CD4-positive, alpha-beta T cell treated with Interferon alpha-2 for 1 hour (primary cell): ENCODE data around the gene APBB3.
A peak's percentile ranks its signal among the peaks of the same experiment; 100 is the strongest.

ENCODE experiments used
- DNase-seq, 2 donors: peaks; one replicate each; pipeline ENCODE4 v3.0.0-alpha.2; 2020 to 2022

APBB3 gene

DNA sequence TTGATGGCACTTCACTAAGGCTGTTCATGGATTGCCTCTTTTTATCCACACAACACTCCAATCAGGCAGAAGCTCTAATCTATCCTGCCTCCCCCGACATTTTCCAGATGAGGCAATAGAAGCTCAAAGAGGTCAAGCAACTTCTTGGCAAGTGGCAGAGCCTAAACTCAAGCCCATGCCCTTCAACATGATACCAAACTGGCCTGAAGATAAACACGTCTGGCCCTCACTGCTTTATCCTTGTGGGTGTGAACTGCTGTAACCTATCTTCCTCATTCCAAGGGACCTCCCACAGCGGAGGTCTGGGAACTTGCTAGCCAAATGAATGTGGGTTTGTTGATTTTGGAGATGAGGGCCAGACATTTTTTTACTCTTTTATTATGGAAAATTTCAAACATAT, 9.8 kb upstream of the APBB3 start:
- no peak for DNase-seq

DNA sequence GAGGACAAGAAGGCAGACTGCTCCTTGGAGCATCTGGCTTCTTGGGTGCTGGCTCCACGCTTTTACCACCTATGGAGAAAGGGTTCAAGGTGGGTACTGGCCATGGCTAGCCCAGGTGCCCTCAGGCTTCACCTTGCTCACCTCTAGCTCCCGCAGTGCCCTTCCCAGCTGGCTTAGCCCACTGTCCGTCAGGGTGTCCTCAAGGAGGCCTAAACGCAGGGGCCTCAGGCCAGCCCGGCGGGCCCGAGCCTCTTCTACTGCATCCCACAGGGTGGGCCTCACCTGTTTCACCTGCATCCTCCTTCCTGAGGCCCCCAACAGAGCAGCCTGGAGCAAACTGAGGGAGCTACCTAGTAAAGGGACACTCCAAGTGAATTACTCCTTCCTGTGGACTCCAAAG, 9.3 kb upstream of the APBB3 start:
- DNase-seq = no peak

DNA sequence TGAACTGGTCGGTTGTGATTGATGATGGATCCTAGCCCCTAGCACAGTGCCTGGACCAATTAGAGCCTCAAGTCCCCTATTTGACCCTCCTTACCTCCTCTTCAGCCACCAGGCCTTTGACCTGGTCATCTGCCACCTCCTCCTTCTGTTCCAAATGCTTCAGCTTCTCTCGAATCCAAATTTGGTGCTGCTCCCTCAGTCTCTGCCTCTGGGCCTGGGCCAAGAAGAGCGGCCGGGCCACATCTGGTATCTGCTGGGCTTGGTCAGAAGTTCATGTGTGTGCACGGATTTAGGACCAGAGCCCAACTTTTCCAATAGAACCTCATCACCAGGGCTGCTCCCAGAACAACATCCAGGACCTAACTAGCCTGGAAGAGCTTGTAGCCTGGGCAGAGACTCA, 6.7 kb upstream of the APBB3 start:
- DNase-seq = no peak

DNA sequence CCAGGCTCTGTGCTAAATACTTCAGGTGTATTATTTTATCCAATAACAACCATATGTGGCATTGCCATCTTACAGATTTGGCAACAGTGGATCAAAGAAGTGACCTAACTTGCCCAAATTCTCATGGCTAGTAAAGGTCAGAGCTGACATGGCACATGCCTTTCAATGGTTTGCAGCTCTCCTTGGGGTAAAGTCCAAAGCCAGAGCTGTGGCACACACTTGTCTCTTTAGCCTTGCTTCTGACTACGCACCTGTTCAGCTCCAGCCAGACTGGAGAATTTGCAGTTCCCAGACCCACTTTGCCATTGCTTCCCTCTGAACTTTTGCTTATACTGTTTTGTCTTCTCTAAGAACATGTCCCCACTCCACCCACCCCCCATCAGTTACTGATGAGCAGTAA, 6.1 kb upstream of the APBB3 start:
- no peak for DNase-seq

DNA sequence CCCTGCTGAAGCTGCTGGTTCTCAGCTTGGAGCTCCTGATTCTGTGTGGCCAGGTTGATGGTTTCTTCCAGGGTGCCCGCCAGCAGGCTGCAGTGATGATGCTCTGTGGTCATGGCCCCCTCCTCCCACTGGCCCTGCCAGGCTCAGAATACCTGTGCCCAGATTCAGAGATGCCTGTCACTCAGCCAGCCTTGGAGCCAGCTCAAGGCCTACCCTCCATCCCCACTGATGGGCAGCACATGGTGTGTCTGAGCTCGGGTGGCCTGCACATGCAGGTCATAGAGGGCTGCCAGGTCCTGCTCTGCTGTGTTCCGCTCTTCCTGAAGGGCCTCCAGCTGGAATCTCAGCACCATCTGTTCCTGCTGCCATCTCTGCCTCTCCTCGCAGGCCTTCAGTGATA, 5.7 kb upstream of the APBB3 start:
- DNase-seq = no peak

DNA sequence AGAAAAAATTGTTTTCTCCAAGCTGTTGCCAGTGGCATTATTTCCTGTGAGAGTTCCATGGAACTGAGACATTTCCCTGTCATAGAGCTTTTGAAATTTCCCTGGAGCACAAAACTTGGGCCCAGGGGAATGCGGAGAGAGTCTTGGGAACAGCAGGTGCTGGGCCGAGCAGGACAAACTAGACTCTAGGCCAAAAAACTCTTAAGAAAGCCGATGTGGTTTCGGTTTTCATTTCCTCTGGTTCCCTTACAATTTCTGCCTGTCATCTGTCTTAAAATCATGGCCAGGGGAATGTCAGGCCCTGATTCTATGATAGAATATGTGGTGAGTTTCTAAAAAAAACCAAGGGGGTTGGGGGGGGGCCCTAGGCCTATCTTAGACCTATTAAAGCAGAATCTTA, 4.8 kb upstream of the APBB3 start:
- DNase-seq = peak; percentile 47 to 75

DNA sequence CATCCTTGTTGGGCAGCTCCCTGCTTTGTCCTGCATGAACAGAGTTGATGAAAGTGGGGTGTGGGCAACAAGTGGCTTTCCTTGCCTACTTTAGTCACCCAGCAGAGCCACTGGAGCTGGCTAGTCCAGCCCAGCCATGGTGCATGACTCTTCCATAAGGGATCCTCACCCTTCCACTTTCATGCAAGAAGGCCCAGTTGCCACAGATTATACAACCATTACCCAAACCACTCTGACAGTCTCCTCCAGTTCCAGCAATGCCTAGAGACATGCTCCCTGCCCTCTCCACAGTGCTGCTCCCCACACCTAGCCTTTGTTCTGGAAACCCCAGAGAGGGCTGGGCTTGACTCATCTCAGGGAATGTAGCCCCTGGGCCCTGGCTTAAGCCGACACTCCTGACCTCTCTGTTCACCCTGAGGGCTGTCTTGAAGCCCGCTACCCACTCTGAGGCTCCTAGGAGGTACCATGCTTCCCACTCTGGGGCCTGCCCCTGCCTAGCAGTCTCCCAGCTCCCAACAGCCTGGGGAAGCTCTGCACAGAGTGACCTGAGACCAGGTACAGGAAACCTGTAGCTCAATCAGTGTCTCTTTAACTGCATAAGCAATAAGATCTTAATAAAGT, 4.2 kb upstream of the APBB3 start:
- DNase-seq = no peak

DNA sequence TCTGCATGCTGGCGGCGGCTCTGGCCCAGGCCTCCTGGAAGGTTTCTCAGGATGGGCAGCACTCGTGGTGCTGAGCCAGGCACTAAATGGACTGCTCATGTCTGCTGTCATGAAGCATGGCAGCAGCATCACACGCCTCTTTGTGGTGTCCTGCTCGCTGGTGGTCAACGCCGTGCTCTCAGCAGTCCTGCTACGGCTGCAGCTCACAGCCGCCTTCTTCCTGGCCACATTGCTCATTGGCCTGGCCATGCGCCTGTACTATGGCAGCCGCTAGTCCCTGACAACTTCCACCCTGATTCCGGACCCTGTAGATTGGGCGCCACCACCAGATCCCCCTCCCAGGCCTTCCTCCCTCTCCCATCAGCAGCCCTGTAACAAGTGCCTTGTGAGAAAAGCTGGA, 3.5 kb upstream of the APBB3 start:
- DNase-seq = no peak

DNA sequence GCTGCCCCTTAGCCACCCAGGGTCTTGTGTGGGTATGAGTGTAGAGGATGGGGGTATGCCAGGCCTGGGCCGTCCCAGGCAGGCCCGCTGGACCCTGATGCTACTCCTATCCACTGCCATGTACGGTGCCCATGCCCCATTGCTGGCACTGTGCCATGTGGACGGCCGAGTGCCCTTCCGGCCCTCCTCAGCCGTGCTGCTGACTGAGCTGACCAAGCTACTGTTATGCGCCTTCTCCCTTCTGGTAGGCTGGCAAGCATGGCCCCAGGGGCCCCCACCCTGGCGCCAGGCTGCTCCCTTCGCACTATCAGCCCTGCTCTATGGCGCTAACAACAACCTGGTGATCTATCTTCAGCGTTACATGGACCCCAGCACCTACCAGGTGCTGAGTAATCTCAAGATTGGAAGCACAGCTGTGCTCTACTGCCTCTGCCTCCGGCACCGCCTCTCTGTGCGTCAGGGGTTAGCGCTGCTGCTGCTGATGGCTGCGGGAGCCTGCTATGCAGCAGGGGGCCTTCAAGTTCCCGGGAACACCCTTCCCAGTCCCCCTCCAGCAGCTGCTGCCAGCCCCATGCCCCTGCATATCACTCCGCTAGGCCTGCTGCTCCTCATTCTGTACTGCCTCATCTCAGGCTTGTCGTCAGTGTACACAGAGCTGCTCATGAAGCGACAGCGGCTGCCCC, 2.9 kb upstream of the APBB3 start:
- DNase-seq = no peak

DNA sequence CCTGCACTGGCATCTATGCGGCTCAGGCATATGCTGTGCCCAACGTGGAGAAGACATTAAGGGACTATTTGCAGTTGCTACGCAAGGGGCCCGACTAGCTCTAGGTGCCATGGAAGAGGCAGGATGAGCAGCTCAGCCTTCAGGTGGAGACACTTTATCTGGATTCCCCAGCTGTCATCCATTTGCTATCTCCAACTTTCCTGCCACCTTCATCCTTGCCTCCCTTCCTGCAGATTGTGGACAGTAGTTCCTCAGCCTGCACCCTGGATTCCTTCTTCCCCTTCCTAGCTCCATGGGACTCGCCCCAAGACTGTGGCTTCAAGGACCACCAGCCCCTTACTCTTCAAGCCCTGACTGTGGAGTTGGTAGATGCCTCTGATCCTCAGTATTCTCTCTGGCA, 2.3 kb upstream of the APBB3 start:
- DNase-seq = no peak

DNA sequence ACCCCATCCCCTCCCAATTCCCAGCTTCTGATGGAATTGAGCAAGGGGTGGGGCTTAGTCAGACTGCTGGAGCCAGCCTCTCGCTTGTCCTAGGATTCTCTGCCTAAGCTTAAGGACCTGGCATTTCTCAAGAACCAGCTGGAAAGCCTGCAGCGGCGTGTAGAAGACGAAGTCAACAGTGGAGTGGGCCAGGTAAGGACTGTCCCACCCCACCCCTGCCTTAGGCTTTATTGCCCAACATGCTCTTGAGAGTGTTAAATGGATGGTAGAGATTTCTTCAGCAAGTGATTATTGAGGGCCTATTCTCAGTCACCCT, 1.3 kb upstream of the APBB3 start:
- DNase-seq = no peak

DNA sequence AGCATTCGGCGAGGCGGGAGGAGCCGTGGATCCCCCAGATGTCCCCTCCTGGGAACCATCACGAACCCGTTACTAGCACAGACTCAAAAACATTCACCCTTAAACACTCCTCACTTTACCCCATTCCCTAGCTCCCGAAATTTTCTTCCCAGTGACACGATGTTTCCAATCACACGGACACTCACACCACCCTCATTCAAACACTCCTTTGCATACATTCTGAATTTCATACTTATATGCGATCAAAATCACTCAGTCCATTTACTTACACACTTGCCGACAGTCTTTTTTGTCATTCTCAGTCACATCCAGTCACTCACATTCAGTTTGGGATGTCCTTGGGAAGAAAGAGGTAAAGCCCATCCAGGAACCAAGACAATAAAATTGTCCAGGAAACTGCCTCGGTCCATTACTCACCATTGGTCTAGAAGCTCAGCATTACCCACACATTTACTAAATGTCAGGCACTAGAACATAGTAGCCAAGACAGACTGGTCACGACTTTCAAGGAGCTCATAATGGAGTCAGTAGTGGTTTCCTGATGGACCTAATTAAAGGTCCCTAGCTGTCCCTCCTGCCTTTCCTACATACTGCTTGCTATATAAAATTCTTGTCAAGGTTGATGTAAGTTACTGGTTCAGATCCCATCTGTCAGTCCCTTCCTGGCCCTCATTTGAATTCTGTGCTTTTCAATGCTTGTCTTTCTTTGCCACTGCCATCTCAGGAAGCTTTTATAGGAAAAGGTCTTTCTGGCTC, 804 bp upstream of the APBB3 start:
- no peak for DNase-seq

DNA sequence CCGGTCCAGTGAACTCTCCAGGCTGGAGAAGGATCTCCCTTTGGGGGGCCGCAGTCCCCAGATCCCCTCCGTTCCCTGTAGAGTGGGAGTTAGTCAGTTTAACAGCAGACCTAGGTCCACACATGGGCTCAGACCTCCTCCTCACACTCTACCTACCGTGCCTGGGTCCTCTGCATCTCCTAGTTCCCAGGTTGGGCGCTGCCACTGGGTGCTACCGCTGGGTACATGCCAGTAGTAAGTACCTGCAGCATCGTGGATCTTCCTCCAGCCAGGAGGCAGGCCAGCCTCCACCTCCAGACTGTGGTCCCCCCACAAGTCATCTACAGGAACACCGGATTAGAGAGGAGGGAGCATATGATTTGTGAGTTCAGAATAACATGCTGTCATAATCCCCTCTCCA, 802 bp downstream of the APBB3 start:
- no peak for DNase-seq

DNA sequence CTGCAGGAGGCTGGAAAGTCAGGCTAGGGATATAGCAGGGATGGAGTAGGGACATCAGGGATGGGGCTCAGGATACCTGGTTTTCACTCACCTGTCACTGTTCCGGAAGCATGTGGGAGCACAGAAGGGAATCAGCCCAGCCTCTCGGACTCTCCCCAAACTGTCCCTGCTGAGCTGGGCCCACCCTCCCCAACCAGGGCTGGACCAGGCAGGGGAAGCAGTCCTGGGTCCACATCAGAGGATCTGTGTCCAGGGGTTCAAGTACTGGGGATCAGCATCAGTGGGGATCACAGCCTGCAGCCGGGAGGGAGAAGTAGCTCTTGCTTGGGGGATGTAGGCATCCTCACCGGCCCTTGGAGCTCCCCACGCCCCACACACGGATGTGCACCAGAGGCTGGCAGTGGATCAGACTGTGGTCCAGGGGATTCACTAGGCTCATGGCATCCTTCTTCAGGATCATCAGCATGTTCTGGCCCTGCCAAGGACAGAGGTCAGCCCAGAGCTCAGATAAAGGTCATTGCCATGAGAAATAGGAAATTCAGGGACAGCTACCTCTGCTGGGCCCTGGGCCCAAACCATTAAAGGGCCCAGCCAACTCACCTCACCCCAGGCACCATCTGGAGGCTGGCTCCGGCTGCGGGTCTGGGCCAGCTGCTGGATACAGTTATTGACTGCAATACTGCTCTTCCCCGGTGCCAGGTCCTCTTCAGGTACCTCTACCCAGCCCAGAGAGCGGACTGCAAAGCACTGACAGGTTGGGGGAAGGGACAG, 2.5 kb downstream of the APBB3 start:
- DNase-seq = no peak

DNA sequence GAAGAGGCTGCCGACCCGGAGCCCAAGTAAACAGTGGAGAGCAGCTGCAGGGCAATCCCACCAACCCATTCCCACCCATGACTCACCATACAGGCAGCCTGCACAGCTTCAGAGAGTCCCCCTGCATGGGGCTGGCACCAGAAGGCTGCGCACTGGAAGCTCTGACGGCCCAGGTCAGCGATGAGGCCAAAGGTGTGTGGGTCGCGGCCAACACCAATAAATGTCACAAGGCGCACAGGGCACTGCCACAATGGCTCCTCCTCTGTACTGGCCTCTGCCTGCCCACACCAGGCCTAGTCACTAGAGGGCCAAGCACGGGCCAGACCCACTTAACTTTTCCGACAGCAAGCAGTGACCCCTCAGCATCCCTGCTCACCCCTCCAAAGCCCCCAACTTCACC, 4.2 kb downstream of the APBB3 start:
- DNase-seq = no peak

DNA sequence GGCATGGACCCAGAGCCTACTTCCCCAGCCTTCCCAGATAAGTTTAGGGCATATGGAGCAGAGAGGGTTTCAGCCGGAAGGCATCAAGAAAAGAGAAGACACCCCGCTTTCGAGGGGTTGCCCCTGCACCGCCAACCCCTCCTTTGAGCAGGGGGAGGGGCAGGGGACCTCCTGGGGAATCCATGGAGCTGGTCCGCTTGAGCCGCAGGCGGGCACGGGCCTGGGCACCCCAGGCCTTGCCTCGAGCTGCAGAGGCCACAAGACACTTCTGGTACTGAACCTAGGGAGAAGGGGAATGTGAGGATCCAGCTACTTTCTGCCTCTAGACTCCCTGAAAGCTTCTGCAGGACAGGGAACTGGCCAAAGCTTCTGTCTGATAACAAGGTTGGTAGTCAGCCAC, 5.9 kb downstream of the APBB3 start:
- DNase-seq = no peak

DNA sequence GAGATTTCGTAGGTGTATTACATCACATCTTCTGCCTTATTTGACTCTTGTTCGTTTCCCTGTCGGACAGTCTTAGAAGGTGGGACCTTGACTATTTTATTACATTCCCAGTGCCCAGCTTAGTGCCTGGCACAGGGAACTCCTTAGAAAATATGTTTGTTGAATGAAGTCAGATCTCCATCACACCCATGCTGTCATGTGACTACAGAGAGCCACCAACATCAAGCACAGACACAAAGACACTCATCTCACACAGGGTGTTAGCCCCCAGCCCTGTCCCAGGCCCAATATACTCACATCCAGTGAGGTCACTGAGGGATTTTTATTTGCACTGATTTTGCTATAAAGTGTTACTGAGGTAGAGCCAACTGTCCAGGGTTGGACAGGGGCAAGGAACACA, 6.4 kb downstream of the APBB3 start:
- DNase-seq = no peak

DNA sequence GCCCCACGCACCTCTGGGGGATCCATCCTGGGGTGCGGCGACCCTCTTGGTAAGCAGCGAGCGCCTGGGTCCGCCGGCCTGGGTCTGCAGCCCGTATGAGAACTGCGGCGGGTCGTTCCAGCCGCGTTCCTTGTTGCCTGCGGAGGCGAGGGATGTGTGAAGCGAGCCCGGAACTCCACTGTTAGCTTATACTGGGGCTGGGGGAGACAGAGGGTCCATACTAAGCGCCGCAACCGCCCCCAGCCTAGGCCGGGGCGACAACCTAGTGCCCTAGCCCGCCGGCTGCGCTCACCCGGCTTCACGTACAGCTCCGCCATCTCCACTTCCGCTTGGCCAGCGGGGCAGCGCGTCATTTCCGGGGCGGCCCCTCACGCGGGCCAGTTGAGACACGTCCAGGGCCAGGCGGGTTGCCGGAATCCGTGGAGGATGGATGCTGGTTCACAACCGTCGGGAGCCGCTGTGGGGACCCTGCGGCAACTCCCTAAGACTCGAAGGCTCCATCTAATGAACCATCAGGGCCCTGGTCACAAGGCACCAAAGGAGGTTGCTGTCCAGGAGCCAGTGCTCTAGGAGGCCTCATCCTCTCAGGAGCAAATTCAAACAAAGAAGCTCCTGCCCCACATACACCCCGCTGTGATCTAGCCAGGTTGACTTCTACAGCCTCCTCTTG, 7.1 kb downstream of the APBB3 start, which contains the start of gene SRA1:
Gene SRA1, minus strand, starts transcription at position 338 of the 670 bp plus-strand sequence. Its CDS starts 21 bp downstream, at position 317.
- peak; percentile 87 to 88 for DNase-seq

DNA sequence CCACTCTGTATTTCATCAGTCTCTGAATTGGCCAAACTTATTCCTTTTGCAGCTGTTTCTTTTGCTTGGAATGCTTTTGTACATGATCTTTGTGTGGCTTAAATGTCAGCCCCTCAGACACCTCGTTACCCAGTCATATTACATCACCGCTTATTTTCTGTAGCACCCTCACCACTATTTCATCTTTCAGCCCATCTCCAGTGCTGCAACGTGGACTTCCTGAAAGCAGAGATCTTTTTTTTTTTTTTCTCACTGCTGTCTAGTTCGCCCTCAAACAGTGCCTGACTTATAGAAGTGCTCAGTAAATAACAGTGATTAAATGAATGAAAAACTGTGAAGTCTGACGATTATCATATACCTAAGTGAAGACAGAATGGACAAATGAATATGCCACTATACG, 8.0 kb downstream of the APBB3 start:
- no peak for DNase-seq

DNA sequence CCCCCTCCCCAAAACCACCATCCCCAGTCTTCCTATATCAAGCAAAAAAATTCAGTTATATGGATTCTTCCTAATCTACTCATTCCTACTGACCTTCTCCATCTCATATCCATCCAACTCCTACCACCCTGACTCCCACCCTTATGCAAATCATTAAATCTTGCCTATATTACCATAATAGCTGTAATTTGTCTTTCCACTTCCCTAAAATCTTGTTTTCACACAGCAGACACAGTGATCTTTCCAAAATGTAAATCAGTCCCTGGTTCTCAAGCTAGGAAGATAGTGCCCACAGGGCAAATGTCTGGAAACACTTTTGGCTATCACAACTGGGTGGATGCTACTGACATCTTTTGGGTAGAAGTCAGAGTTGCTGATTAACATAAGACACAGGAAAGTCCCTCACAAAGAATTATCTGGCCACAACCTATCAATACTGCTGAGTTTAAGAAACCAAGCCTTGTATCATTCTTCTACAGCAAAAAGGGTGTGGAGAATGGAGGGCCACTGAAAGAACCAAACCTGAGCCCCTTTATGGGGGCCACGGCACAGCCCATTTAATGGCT, 8.6 kb downstream of the APBB3 start:
- no peak for DNase-seq

DNA sequence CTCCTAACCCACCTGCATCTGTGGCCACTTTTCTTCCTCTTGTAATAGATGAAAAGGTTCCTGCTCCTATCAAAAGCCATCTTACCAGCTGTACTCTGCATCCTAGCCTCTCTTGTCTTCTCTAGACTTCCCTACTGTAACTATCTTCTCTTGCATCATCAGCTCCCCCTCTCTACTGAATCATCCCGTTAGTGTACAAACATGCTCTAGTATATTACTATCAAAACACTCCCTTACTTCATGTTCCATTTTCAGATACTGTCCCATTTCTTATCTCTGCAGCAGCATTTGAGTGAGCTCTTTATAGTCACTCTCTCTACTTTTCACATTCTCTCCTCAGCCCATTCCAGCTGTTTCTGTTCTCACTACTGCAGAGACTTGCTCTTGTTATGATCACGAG, 9.9 kb downstream of the APBB3 start:
- no peak for DNase-seq

DNA sequence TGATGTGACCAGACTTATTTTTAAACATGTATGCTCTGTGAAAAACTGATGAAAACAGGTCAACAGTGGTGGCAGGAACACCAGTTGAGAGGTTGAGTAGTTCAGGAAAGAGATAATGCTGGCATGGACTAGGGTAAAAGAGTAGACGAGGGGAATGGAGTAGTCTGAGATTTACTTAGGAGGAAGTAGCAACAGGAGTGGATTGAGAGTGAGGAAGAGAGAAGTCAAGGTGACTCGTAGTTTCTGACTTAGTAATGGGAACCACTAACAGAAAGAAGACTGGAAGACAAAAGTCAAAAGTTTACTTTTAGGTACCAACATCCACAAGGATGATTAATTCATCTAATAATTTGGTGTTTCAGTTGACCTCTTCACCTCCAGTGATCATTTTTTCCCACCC, 10.7 kb downstream of the APBB3 start:
- DNase-seq = no peak

DNA sequence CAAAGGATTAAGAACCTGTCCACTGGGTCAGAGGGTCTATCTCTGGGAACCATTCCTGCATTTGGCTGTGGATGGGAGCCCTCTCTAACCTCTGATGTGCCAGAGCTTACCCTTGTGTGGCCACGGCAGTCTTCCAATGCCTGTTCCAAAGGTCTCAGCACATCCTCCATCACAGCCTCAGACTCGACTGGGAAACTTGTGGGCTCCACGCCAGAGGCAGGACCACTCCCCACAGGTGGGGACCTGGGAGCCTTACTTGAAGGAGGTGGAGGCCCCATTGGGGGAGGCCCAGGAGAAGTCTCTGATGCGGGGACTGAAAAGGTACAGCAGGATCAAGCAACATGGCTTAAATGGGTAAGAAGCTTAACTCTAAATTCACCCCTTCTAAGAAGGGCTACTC, 12.5 kb downstream of the APBB3 start:
- DNase-seq = no peak
